WERI-Rb-1 (cell line): ENCODE measurements around the gene ISLR2.

Source experiments
- DNase-seq: peaks from one replicate; pipeline ENCODE4 v3.0.0-alpha.2; 2020
- H3K27ac ChIP-seq: fragments of 250-450 bp; sonication (Bioruptor Pico); 2 replicates; pipeline ENCODE4 v1.5.1; 2020; ENCODE audit warnings: mild to moderate bottlenecking, moderate library complexity
- H3K27me3 ChIP-seq: fragments of 250-450 bp; sonication (Bioruptor Pico); 2 replicates; pipeline ENCODE4 v1.5.1; 2021; ENCODE audit warnings: mild to moderate bottlenecking, low read depth, moderate library complexity; ENCODE audit not compliant: insufficient read depth, severe bottlenecking
- H3K36me3 ChIP-seq: fragments of 250-450 bp; sonication (Bioruptor Pico); 2 replicates; pipeline ENCODE4 v1.5.1; 2020; ENCODE audit warnings: mild to moderate bottlenecking, moderate library complexity
- H3K4me3 ChIP-seq: 2 replicates; pipeline ENCODE4 v1.5.1; 2011; ENCODE audit warnings: low read depth, mild to moderate bottlenecking, control low read depth, low read length
- H3K9me3 ChIP-seq: fragments of 250-450 bp; sonication (Bioruptor Pico); 2 replicates; pipeline ENCODE4 v1.5.1; 2021; ENCODE audit warnings: mild to moderate bottlenecking, moderate library complexity; ENCODE audit not compliant: severe bottlenecking
- TF ChIP-seq, protein P1 (sequence below): IDR thresholded peaks from 2 replicates; pipeline ENCODE4 v1.5.1; 2011; ENCODE audit warnings: low read depth, mild to moderate bottlenecking, control low read depth, inconsistent platforms, low read length

Gene ISLR2

DNA sequence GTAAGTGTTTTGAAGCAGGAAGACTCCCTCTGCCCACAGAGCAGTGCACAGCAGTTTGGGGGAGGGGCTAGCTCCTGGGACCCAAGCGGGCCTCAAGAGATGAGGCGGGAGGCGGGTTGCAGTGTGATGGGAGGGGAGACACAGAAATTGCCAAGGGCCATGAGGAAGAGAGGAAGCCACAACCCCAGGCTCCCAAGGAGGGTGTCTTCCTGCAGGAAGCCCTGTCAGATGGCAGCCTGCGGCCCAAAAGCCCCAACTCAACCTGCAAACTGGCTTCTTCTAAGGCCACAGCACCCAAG, 7.3 kb upstream of the ISLR2 start:
- Histone ChIP-seq H3K27ac (no peak overlapping the region), H3K27me3 (no peaks in the 10 kb centered on the region), H3K4me3 (no peak overlapping the region), H3K9me3 (no peaks in the 10 kb centered on the region), H3K36me3 (no peaks in the 10 kb centered on the region)
- peak; percentile 72 for DNase-seq
- TF ChIP-seq, protein P1, sequence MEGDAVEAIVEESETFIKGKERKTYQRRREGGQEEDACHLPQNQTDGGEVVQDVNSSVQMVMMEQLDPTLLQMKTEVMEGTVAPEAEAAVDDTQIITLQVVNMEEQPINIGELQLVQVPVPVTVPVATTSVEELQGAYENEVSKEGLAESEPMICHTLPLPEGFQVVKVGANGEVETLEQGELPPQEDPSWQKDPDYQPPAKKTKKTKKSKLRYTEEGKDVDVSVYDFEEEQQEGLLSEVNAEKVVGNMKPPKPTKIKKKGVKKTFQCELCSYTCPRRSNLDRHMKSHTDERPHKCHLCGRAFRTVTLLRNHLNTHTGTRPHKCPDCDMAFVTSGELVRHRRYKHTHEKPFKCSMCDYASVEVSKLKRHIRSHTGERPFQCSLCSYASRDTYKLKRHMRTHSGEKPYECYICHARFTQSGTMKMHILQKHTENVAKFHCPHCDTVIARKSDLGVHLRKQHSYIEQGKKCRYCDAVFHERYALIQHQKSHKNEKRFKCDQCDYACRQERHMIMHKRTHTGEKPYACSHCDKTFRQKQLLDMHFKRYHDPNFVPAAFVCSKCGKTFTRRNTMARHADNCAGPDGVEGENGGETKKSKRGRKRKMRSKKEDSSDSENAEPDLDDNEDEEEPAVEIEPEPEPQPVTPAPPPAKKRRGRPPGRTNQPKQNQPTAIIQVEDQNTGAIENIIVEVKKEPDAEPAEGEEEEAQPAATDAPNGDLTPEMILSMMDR, result peak; percentile 28; the same call in 1 of the 2 replicates

DNA sequence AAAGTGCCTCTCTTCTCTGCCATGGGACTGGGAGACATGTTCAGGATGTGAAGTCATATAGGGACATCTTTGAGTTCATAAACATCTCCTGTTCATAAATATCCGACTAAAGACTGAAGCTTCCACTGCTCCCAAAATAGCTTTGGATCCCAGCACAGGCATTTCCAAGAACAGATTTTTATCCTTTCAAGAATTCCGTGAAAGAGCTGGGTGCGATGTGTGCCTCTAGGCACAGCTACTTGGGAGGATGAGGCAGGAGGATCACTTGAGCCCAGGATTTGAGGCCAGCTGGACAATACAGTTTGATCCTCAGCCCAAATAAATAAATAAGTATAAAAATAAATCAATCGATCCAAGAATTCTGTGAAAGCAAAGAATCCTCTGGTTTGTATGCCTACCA, 6.7 kb upstream of the ISLR2 start:
- Histone ChIP-seq H3K27ac (no peak overlapping the region), H3K36me3 (no peaks in the 10 kb centered on the region), H3K4me3 (no peak overlapping the region), H3K27me3 (no peaks in the 10 kb centered on the region), H3K9me3 (no peaks in the 10 kb centered on the region)
- TF ChIP-seq, protein P1, result no peak
- DNase-seq, result no peak

DNA sequence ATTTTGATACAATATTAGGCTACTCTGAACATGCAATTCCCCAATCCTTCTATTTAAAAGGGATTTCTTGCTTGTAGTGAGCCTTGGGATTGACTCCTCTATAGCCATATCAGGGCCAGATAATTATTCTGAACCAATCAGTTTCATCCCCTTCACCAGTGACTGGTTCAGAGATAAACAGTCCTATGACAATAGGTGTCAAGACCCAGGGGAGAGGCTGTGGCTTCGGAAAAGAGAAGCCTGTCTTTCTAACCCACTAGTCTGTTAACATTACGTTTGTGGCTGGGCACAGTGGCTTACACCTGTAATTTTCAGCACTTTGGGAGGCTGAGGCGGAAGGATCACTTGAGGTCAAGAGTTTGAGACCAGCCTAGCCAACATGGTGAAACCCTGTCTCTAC, 6.2 kb upstream of the ISLR2 start:
- Histone ChIP-seq H3K9me3 (no peaks in the 10 kb centered on the region), H3K36me3 (no peaks in the 10 kb centered on the region), H3K27me3 (no peaks in the 10 kb centered on the region), H3K4me3 (no peak overlapping the region), H3K27ac (no peak overlapping the region)
- no peak for DNase-seq
- TF ChIP-seq, protein P1, result no peak

DNA sequence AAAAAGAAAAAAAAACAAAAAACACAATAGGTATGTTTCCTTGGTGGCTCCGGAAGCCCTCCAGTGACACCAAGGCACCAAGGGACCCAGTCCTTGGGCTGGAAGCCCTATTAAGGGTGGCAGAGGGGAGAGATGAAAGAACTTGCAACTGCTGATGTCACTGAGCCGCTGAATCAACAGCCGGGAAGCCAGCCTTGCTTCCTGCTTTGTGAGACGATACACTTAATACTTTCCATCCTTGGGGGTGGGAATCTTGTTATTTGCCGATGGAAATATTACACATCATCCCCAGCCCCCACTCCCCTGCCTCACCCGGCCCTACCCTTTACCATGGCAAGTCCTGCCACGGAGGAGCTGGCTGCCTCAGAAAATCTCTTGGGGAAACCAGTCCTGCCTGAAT, 5.6 kb upstream of the ISLR2 start:
- no peaks in the 10 kb centered on the region for H3K27me3 ChIP-seq
- H3K27ac ChIP-seq, result no peak overlapping the region
- TF ChIP-seq, protein P1, result no peak
- no peaks in the 10 kb centered on the region for H3K36me3 ChIP-seq
- no peak for DNase-seq
- no peaks in the 10 kb centered on the region for H3K9me3 ChIP-seq
- no peak overlapping the region for H3K4me3 ChIP-seq

DNA sequence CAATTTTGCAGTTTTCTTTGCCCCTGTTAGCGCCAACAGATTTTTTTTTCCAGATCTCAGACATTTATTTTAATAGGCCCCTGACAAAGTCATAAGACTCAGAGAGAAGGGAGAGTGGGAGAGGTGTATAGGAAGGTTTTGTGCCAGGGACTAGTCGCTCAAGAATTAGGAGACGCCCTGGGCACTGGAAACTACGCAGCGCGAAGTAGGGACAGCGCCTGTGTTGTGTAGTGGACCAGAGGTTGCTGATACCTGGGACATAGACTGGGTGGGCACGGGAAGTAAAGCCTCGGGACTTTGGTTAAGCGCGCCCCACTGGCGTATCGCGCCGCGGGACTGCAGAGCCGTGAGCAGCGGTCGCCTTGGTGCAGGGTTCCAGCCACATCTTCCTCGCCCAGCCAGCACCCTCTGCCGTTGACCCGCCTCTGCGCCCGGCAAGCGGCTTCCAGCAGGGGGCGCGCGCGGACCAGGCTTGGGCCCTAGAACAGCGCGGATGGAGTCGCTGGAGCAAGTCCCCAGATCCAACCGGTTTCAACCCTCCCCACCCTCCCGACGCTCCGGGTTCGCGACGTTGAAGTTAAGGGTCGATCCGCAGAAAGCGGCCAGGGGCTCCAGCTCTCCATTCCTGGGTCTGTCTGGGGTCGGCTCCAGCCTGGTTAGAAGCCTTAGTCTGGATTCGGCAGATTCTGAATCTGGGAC, 3.0 kb upstream of the ISLR2 start:
- no peaks in the 10 kb centered on the region for H3K36me3 ChIP-seq
- no peaks in the 10 kb centered on the region for H3K9me3 ChIP-seq
- TF ChIP-seq, protein P1, result peak; percentile 98
- peak; percentile 94 for DNase-seq
- peak overlapping the region; percentile 85 for H3K27ac ChIP-seq
- no peaks in the 10 kb centered on the region for H3K27me3 ChIP-seq
- H3K4me3 ChIP-seq, result peak overlapping the region; percentile 46
